ENCODE measurements around the gene LRMDA. TPM values are rescaled to one million over a fixed set of nuclear protein-coding genes. Genes with fewer than 3 reads are reported as not detected.

The LRMDA gene
- total and polyA plus RNA-seq, 2 of the 13 experiments (the other 11 are each of a cell fraction or from before 2014, with no cell fraction given): 13.4 to 22.0 TPM

DNA sequence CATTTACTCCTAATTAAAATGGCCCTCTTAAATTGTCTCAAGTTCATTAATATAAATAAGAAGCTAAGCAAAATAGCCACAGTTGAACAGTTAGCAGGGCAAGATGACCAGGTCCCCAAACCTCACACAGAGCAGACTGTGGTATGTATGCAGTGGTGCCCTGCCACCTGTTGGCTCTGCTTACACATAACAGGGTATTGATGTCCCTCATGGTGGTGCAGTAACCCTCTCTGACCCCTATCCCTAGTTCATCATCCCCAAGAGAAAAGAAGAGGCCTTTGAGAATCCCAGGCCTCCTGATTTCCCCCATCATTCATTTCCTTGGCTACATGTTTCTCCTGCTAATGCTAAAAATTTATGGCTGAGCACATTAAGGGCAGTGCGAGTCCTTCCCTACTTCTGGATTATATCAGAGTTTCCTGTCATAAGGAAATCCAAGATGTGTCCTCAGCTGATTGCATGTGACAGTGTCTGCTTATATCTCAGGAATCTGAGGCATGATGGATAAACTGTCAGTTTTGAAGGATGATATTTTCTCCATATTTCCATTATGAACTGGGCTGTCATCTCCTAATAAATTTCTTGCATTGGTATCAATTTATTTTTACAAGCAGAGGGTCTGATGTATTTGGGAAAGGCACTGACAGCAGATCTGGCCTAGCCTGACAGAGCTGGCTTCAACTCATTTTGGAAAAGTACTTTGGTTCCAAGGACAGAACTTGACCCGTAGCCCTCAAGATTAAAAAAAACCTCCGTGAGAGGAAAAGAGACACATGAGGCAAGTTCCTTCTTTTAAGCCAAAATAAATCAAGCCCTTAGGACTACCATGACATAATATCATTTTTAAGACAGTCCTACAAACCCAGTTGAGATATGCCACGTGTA, 880.6 kb downstream of the LRMDA start:
- FAIRE-seq (peak; percentile 80), DNase-seq (ENCODE audit: low spot score) (peak; percentile 52), ATAC-seq (peak; percentile 100)
- no TSS peak for BruUV-seq (replicated peaks)
- H4K20me1 ChIP-seq (ENCODE audit: insufficient read depth, low read length): no peaks in the 10 kb centered on the region
- no peaks in the 10 kb centered on the region for H3K9me3 ChIP-seq (ENCODE audit: low read length)
- ChIA-PET POLR2A (no interaction called here), CTCF (ENCODE audit: low intra/inter-chr PET ratio, low total read pairs) (no interaction called here)
- no peak overlapping the region for H3K9ac ChIP-seq (ENCODE audit: insufficient read depth, low read depth, low read length)
- WGBS (ENCODE audit: low lambda C conversion rate): 83% methylated on average over 4 of the region's 4 CpGs
- H3K4me2 ChIP-seq (ENCODE audit: low read depth, low read length): no peak overlapping the region
- TF ChIP-seq RAD21 (CRISPR knock-in tag; IDR thresholded peaks at IDR 0.05): peak; percentile 70
- TF ChIP-seq MYC (CRISPR knock-in tag; IDR thresholded peaks at IDR 0.05; ENCODE audit: borderline replicate concordance): no peak
- TF ChIP-seq, protein P1, sequence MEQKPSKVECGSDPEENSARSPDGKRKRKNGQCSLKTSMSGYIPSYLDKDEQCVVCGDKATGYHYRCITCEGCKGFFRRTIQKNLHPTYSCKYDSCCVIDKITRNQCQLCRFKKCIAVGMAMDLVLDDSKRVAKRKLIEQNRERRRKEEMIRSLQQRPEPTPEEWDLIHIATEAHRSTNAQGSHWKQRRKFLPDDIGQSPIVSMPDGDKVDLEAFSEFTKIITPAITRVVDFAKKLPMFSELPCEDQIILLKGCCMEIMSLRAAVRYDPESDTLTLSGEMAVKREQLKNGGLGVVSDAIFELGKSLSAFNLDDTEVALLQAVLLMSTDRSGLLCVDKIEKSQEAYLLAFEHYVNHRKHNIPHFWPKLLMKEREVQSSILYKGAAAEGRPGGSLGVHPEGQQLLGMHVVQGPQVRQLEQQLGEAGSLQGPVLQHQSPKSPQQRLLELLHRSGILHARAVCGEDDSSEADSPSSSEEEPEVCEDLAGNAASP (CRISPR knock-in tag; IDR thresholded peaks at IDR 0.05; ENCODE audit: borderline replicate concordance): peak; percentile 42; the same call in 1 of the 2 replicates
- peak; percentile 79 for TF ChIP-seq SMC3 (IDR thresholded peaks at IDR 0.05; ENCODE audit: low read length)
- peak; percentile 78 for TF ChIP-seq TEAD3 (CRISPR knock-in tag; optimal IDR thresholded peaks at IDR 0.05; ENCODE audit: borderline replicate concordance)
- TF ChIP-seq, protein P2, sequence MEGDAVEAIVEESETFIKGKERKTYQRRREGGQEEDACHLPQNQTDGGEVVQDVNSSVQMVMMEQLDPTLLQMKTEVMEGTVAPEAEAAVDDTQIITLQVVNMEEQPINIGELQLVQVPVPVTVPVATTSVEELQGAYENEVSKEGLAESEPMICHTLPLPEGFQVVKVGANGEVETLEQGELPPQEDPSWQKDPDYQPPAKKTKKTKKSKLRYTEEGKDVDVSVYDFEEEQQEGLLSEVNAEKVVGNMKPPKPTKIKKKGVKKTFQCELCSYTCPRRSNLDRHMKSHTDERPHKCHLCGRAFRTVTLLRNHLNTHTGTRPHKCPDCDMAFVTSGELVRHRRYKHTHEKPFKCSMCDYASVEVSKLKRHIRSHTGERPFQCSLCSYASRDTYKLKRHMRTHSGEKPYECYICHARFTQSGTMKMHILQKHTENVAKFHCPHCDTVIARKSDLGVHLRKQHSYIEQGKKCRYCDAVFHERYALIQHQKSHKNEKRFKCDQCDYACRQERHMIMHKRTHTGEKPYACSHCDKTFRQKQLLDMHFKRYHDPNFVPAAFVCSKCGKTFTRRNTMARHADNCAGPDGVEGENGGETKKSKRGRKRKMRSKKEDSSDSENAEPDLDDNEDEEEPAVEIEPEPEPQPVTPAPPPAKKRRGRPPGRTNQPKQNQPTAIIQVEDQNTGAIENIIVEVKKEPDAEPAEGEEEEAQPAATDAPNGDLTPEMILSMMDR (CRISPR knock-in tag; IDR thresholded peaks at IDR 0.05): peak; percentile 73
- TF ChIP-seq ZNF720 (CRISPR knock-in tag; IDR thresholded peaks at IDR 0.05): no peak
- no peak for TF ChIP-seq KAT8 (CRISPR knock-in tag; IDR thresholded peaks at IDR 0.05)
- TF ChIP-seq FOSL2 (CRISPR knock-in tag; IDR thresholded peaks at IDR 0.05): 0 out of 2 replicates have a peak, but pooled peaks have one; percentile 16
- peak; percentile 87 for TF ChIP-seq STAG1 (CRISPR knock-in tag; IDR thresholded peaks at IDR 0.05)
- peak; percentile 92 for TF ChIP-seq ZNF121 (CRISPR knock-in tag; IDR thresholded peaks at IDR 0.05)
- peak; percentile 26; the same call in 1 of the 2 replicates for TF ChIP-seq RXRB (CRISPR knock-in tag; IDR thresholded peaks at IDR 0.05; ENCODE audit: borderline replicate concordance)
- no peak for TF ChIP-seq FOXA1 (IDR thresholded peaks at IDR 0.05)
- 0 out of 2 replicates have a peak, but pooled peaks have one; percentile 19 for TF ChIP-seq FOXA1 (CRISPR knock-in tag; IDR thresholded peaks at IDR 0.05)
- in situ Hi-C loops (cut with HindIII; ENCODE audit: extremely low pct_ligation_motif_present, low pct_unique_long_range_greater_than_20kb): loop anchor here (25.0 kb wide), 1 partner anchor 1025 kb away; no protein-coding TSS in a partner anchor
- no peaks in the 10 kb centered on the region for H3K79me2 ChIP-seq (ENCODE audit: insufficient read depth, low read length)
- H3K36me3 ChIP-seq (replicated peaks in 1 of 2; ENCODE audit: control insufficient read depth in 1 of 2, insufficient read depth in 2 of 2, low read length in 2 of 2): no peaks in the 10 kb centered on the region
- no peak overlapping the region for H2AFZ ChIP-seq (ENCODE audit: low read length)
- H3K27me3 ChIP-seq (ENCODE audit: control insufficient read depth in 1 of 2, insufficient read depth in 2 of 2, low read length in 2 of 2): no peaks in the 10 kb centered on the region
- H3K4me1 ChIP-seq (ENCODE audit: insufficient read depth, low read length): no peaks in the 10 kb centered on the region
- intact Hi-C loops (cut with micrococcal nuclease; ENCODE audit: unreplicated experiment): loop anchor here (10.0 kb wide), 1 partner anchor 233 kb away; no protein-coding TSS in a partner anchor
- no peak overlapping the region for H3K4me3 ChIP-seq (replicated peaks in 1 of 3; ENCODE audit: insufficient read depth in 1 of 3, low read depth in 2 of 3, low read length in 3 of 3)
- H3K27ac ChIP-seq (ENCODE audit: extremely low read length, insufficient read depth, low read length): no peak overlapping the region

All from HepG2 (cell line).